IMR-90 (cell line): ENCODE measurements around the gene CIBAR2. TPM values are rescaled to one million over a fixed set of nuclear protein-coding genes. Genes with fewer than 3 reads are reported as not detected.

Experiments used
- ATAC-seq: fragments of 200-7000 bp; cut with Tn5 transposase; 2 replicates; pipeline ENCODE4 v1.9.1; 2020; ENCODE audit warnings: low read depth, mild to moderate bottlenecking, moderate library complexity
- BruUV-seq: library from RNA; stranded (reverse); fragments of 400-500 nt; replicated peaks from 2 replicates; lab custom pipeline; 2021; lab: Mats Ljungman, UMichigan
- CTCF ChIA-PET: fragments of 300-600 bp; formaldehyde crosslinking; extraction: SDS; loops from one replicate; lab custom pipeline; 2021; ENCODE audit warnings: antibody characterized with exemption; lab: Yijun Ruan, JAX
- POLR2A ChIA-PET: fragments of 300-600 bp; sonication (Branson Sonifier 250); formaldehyde crosslinking; loops from one replicate; lab custom pipeline; 2022; ENCODE audit warnings: antibody characterized with exemption; ENCODE audit not compliant: unreplicated experiment; lab: Charles Lee
- DNase-seq: peaks from one replicate; pipeline ENCODE4 v3.0.0; 2013
- H2AFZ ChIP-seq: replicated peaks from 2 replicates; pipeline ENCODE3; 2013; ENCODE audit warnings: low read length, mild to moderate bottlenecking; ENCODE audit not compliant: poor library complexity
- H2AK5ac ChIP-seq: 2 replicates; pipeline ENCODE4 v1.6.1; 2013; ENCODE audit warnings: low read depth, low read length, inconsistent platforms
- H2AK9ac ChIP-seq: replicated peaks from 2 replicates; pipeline ENCODE3; 2013; ENCODE audit warnings: mild to moderate bottlenecking, low read depth, low read length, moderate library complexity; ENCODE audit not compliant: poor library complexity
- H2BK120ac ChIP-seq: 2 replicates; pipeline ENCODE4 v1.6.1; 2013; ENCODE audit warnings: low read depth, low read length, inconsistent platforms
- H2BK15ac ChIP-seq: 3 replicates; pipeline ENCODE4 v1.6.1; 2013; ENCODE audit warnings: low read depth, low read length, inconsistent platforms
- H2BK20ac ChIP-seq: 2 replicates; pipeline ENCODE4 v1.6.1; 2013; ENCODE audit warnings: low read depth, mild to moderate bottlenecking, inconsistent platforms, low read length, moderate library complexity
- H2BK5ac ChIP-seq: 2 replicates; pipeline ENCODE4 v1.6.1; 2013; ENCODE audit warnings: mild to moderate bottlenecking, low read depth, low read length, inconsistent platforms; ENCODE audit not compliant: poor library complexity, severe bottlenecking
- H3K14ac ChIP-seq: replicated peaks from 2 replicates; pipeline ENCODE4 v1.6.1; 2013; ENCODE audit warnings: low read depth, low read length, inconsistent platforms
- H3K18ac ChIP-seq: 2 replicates; pipeline ENCODE4 v1.6.1; 2013; ENCODE audit warnings: low read depth, low read length, control low read depth
- H3K23ac ChIP-seq: 2 replicates; pipeline ENCODE4 v1.6.1; 2013; ENCODE audit warnings: low read depth, low read length, inconsistent platforms
- H3K27ac ChIP-seq: 2 replicates; pipeline ENCODE4 v1.5.1; 2013; ENCODE audit warnings: mild to moderate bottlenecking, control low read depth, low read length; ENCODE audit not compliant: insufficient read depth
- H3K27me3 ChIP-seq: 2 replicates; pipeline ENCODE4 v1.6.1; 2013; ENCODE audit warnings: low read length; ENCODE audit not compliant: control insufficient read depth, insufficient read depth
- H3K36me3 ChIP-seq: 2 replicates; pipeline ENCODE4 v1.6.1; 2013; ENCODE audit warnings: low read length, mixed read lengths; ENCODE audit not compliant: control insufficient read depth, insufficient read depth
- H3K4ac ChIP-seq: 2 replicates; pipeline ENCODE4 v1.6.1; 2013; ENCODE audit warnings: low read depth, low read length, inconsistent platforms
- H3K4me1 ChIP-seq: 2 replicates; pipeline ENCODE4 v1.6.1; 2013; ENCODE audit warnings: low read length, mixed read lengths; ENCODE audit not compliant: control insufficient read depth, insufficient read depth
- H3K4me2 ChIP-seq: 2 replicates; pipeline ENCODE4 v1.6.1; 2013; ENCODE audit warnings: low read depth, mild to moderate bottlenecking, control low read depth, low read length, moderate library complexity
- H3K4me3 ChIP-seq: 2 replicates; pipeline ENCODE4 v1.5.1; 2013; ENCODE audit warnings: low read depth, mild to moderate bottlenecking, control low read depth, low read length, moderate library complexity; ENCODE audit not compliant: insufficient read depth
- H3K56ac ChIP-seq: 2 replicates; pipeline ENCODE4 v1.6.1; 2013; ENCODE audit warnings: low read length, inconsistent platforms; ENCODE audit not compliant: insufficient read depth; ENCODE audit errors: extremely low read depth
- H3K79me1 ChIP-seq, 2 experiments: 2 replicates each; pipeline ENCODE4 v1.6.1; 2013; ENCODE audit warnings: low read length in 2 of 2, inconsistent platforms in 1 of 2, low read depth in 1 of 2
- H3K9ac ChIP-seq: 2 replicates; pipeline ENCODE4 v1.6.1; 2013; ENCODE audit warnings: low read depth, low read length, control low read depth
- H3K9me1 ChIP-seq: 2 replicates; pipeline ENCODE4 v1.6.1; 2013; ENCODE audit warnings: low read length, inconsistent platforms; ENCODE audit not compliant: insufficient read depth
- H3K9me3 ChIP-seq: 2 replicates; pipeline ENCODE4 v1.6.1; 2013; ENCODE audit warnings: low read length; ENCODE audit not compliant: control insufficient read depth, insufficient read depth
- H4K20me1 ChIP-seq: 2 replicates; pipeline ENCODE4 v1.6.1; 2013; ENCODE audit warnings: low read length, inconsistent platforms; ENCODE audit not compliant: insufficient read depth
- H4K5ac ChIP-seq: 2 replicates; pipeline ENCODE4 v1.6.1; 2013; ENCODE audit warnings: mild to moderate bottlenecking, low read depth, low read length, control low read depth
- H4K8ac ChIP-seq, 2 experiments: 2 replicates each; pipeline ENCODE4 v1.6.1; 2013; ENCODE audit warnings: low read depth in 2 of 2, low read length in 2 of 2, control low read depth in 1 of 2, inconsistent platforms in 1 of 2
- H4K91ac ChIP-seq: 2 replicates; pipeline ENCODE4 v1.6.1; 2013; ENCODE audit warnings: low read depth, low read length, inconsistent platforms; ENCODE audit not compliant: insufficient read depth
- BHLHE40 ChIP-seq: fragments of 150-350 bp; IDR thresholded peaks from 2 replicates; pipeline ENCODE4 v1.6.1; 2016; ENCODE audit warnings: mild to moderate bottlenecking, low read depth, low read length
- CEBPB ChIP-seq: IDR thresholded peaks from 2 replicates; pipeline ENCODE4 v1.6.1; 2012; ENCODE audit warnings: low read depth, low read length, improper control_type of control experiment
- CHD1 ChIP-seq: IDR thresholded peaks from 2 replicates; pipeline ENCODE4 v1.6.1; 2012; ENCODE audit warnings: low read depth, low read length, improper control_type of control experiment
- CTCF ChIP-seq: conservative IDR thresholded peaks from 2 replicates; pipeline ENCODE4 v1.5.1; 2012; ENCODE audit warnings: mild to moderate bottlenecking, low read depth, low read length, improper control_type of control experiment
- FOS ChIP-seq: fragments of 150-350 bp; IDR thresholded peaks from 2 replicates; pipeline ENCODE4 v1.6.1; 2016; ENCODE audit warnings: low read depth, low read length
- MAFK ChIP-seq: IDR thresholded peaks from 2 replicates; pipeline ENCODE4 v1.6.1; 2012; ENCODE audit warnings: low read depth, low read length, improper control_type of control experiment
- MAZ ChIP-seq: IDR thresholded peaks from 2 replicates; pipeline ENCODE4 v1.6.1; 2012; ENCODE audit warnings: low read depth, mild to moderate bottlenecking, low read length, improper control_type of control experiment, moderate library complexity, borderline replicate concordance
- MXI1 ChIP-seq: IDR thresholded peaks from 2 replicates; pipeline ENCODE4 v1.6.1; 2012; ENCODE audit warnings: low read depth, mild to moderate bottlenecking, low read length, moderate library complexity, borderline replicate concordance
- NFE2L2 ChIP-seq: fragments of 150-350 bp; IDR thresholded peaks from 2 replicates; pipeline ENCODE4 v1.6.1; 2016; ENCODE audit warnings: low read depth, mild to moderate bottlenecking, low read length
- POLR2A ChIP-seq: IDR thresholded peaks from 2 replicates; pipeline ENCODE4 v1.6.1; 2012; ENCODE audit warnings: mild to moderate bottlenecking, low read depth, low read length
- RAD21 ChIP-seq: IDR thresholded peaks from 2 replicates; pipeline ENCODE4 v1.6.1; 2012; ENCODE audit warnings: low read length, improper control_type of control experiment
- RCOR1 ChIP-seq: IDR thresholded peaks from 2 replicates; pipeline ENCODE4 v1.6.1; 2012; ENCODE audit warnings: mild to moderate bottlenecking, low read length, improper control_type of control experiment; ENCODE audit not compliant: insufficient replicate concordance
- RFX5 ChIP-seq: IDR thresholded peaks from 2 replicates; pipeline ENCODE4 v1.8.0; 2012; ENCODE audit warnings: low read depth, mild to moderate bottlenecking, low read length, moderate library complexity
- SMC3 ChIP-seq: fragments of 150-350 bp; IDR thresholded peaks from 2 replicates; pipeline ENCODE4 v1.6.1; 2016; ENCODE audit warnings: low read depth, mild to moderate bottlenecking, antibody characterized with exemption, low read length, moderate library complexity
- USF2 ChIP-seq: fragments of 150-350 bp; IDR thresholded peaks from 2 replicates; pipeline ENCODE4 v1.6.1; 2017; ENCODE audit warnings: mild to moderate bottlenecking, antibody characterized with exemption, low read length, low read depth
- WGBS, 2 experiments: methylation state at CpG; one replicate each; pipeline versions ENCODE4 v1.1.5 to v1.1.7; 2013; ENCODE audit warnings: missing lambda C conversion rate in 2 of 2; ENCODE audit not compliant: insufficient read length in 1 of 2; ENCODE audit errors: extremely low coverage in 2 of 2; 5-methylcytosine and 5-hydroxymethylcytosine counted together
- dilution Hi-C: fragments of 300-500 bp; cut with HindIII; formaldehyde crosslinking; loops from one replicate; pipeline ENCODE4 v1.14.3; 2018; ENCODE audit warnings: low sequenced_read_pairs; ENCODE audit not compliant: unreplicated experiment
- in situ Hi-C: fragments of 300-500 bp; cut with MboI; formaldehyde crosslinking; loops from 3 replicates; pipeline ENCODE4 v1.14.3; 2019; ENCODE audit warnings: low sequenced_read_pairs, inconsistent platforms, mixed read lengths
- intact Hi-C: fragments of 100-400 bp; cut with micrococcal nuclease; formaldehyde crosslinking; loops from 2 replicates; pipeline ENCODE4 v1.10.0; 2022
- polyA plus RNA-seq, 3 experiments: library from polyadenylated mRNA; depleted of rRNA; stranded (reverse); fragments of >200 nt; gene quantifications; 2 replicates each; pipeline ENCODE4 v1.2.3, GENCODE V29; 2012; ENCODE audit warnings: low replicate concordance in 1 of 3
- total RNA-seq: library from RNA; depleted of rRNA; stranded (reverse); fragments of >200 nt; gene quantifications from 2 replicates; pipeline ENCODE4 v1.2.3, GENCODE V29; 2012

The CIBAR2 gene
- total and polyA plus RNA-seq, 2 of the 4 experiments (the other 2 are of a cell fraction) = 0.18 to 0.24 TPM

- Histone ChIP-seq H3K4me1 (no peaks in the 10 kb centered on the region), H3K9me1 (no peaks in the 10 kb centered on the region), H3K9me3 (peaks cover 4% of the 10 kb centered on the region; the same call in 1 of the 2 replicates), H2BK15ac (no peak overlapping the region), H3K4me3 (no peak overlapping the region), H3K36me3 (no peaks in the 10 kb centered on the region), H2BK120ac (no peak overlapping the region), H3K9ac (no peak overlapping the region), H2BK5ac (no peak overlapping the region), H3K56ac (no peak overlapping the region), H3K27me3 (peaks cover 25% of the 10 kb centered on the region), H3K4me2 (no peak overlapping the region), H3K4ac (no peak overlapping the region), H2AK9ac (no peak overlapping the region), H4K91ac (no peak overlapping the region), H3K18ac (no peak overlapping the region), H4K8ac (no peak overlapping the region), H2AK5ac (no peak overlapping the region), H2AFZ (peak overlapping the region; percentile 36), H3K79me1 (no peaks in the 10 kb centered on the region), H3K14ac (no peak overlapping the region), H3K27ac (no peak overlapping the region), H4K20me1 (no peaks in the 10 kb centered on the region), H3K23ac (no peak overlapping the region), H4K5ac (no peak overlapping the region), H2BK20ac (no peak overlapping the region)
- POLR2A ChIA-PET = no interaction called here
- in situ Hi-C loops = no loop called here
- intact Hi-C loops = no loop called here
- WGBS, 2 experiments = 74% methylated on average over 8 of the region's 23 CpGs; no CpG with 5 or more reads in 1 of the 2 experiments
- CTCF ChIA-PET = no interaction called here
- ATAC-seq (no peak), DNase-seq (no peak)
- BruUV-seq = no TSS peak
- dilution Hi-C loops = no loop called here
- TF ChIP-seq RCOR1 (no peak), RFX5 (no peak), NFE2L2 (no peak), MXI1 (no peak), USF2 (no peak), RAD21 (no peak), MAZ (no peak), MAFK (no peak), CHD1 (no peak), FOS (no peak), POLR2A (no peak), SMC3 (no peak), CTCF (no peak), BHLHE40 (no peak), CEBPB (no peak)
These were observed 8.9 kb downstream of the CIBAR2 start for GRCh38 chr16:85103114-85104079.
